ENCODE results near the gene RYR3. TPM values are rescaled to one million over a fixed set of nuclear protein-coding genes. Genes with fewer than 3 reads are reported as not detected.

The RYR3 gene
- total RNA-seq, 1 donor from 2014 or later, result 0.08 TPM

GRCh38 chr15:33330931-33331330, 20.2 kb downstream of the RYR3 start:
- intact Hi-C loops (cut with micrococcal nuclease), result no loop called here
- Histone ChIP-seq H3K27ac (replicated peaks) (no peak overlapping the region), H3K9me3 (replicated peaks) (no peaks in the 10 kb centered on the region), H3K27me3 (ENCODE audit: low read depth) (peaks cover 34% of the 10 kb centered on the region), H3K4me1 (no peaks in the 10 kb centered on the region), H3K36me3 (no peaks in the 10 kb centered on the region), H3K4me3 (no peak overlapping the region)
- DNase-seq, result no peak
- TF ChIP-seq CTCF (IDR thresholded peaks at IDR 0.05; ENCODE audit: borderline replicate concordance), result no peak

- no peaks in the 10 kb centered on the region for H3K4me1 ChIP-seq
- peaks cover 28% of the 10 kb centered on the region for H3K9me3 ChIP-seq (replicated peaks)
- intact Hi-C loops (cut with micrococcal nuclease), result no loop called here
- no peak overlapping the region for H3K27ac ChIP-seq (replicated peaks)
- DNase-seq, result no peak
- TF ChIP-seq CTCF (IDR thresholded peaks at IDR 0.05; ENCODE audit: borderline replicate concordance), result no peak
- peaks cover 5% of the 10 kb centered on the region for H3K27me3 ChIP-seq (ENCODE audit: low read depth)
- no peak overlapping the region for H3K4me3 ChIP-seq
- H3K36me3 ChIP-seq, result no peaks in the 10 kb centered on the region
Observed at GRCh38 chr15:33341953-33342352, 31.2 kb downstream of the RYR3 start.

DNA sequence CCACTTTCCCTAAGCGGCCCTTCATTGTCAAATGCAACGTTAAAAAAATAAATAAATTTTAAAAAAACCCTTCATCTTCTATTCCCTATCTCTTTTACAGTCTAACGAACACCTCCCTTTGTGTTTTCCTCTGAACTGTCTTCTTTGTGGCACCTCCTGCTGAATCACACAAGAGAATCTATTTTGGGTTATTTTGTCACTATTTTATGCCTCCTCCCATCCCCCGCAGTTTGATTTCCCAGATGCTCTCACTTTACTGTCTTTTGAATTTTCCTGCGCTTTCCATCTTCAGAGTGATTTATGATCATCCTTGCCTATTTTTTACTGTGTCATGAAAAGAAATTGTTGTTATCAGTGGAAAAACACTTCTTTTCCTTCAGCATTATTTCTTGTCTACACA, 32.5 kb downstream of the RYR3 start:
- peaks cover 5% of the 10 kb centered on the region for H3K27me3 ChIP-seq (ENCODE audit: low read depth)
- H3K27ac ChIP-seq (replicated peaks), result no peak overlapping the region
- intact Hi-C loops (cut with micrococcal nuclease), result no loop called here
- no peaks in the 10 kb centered on the region for H3K36me3 ChIP-seq
- H3K4me3 ChIP-seq, result no peak overlapping the region
- H3K9me3 ChIP-seq (replicated peaks), result peaks cover 28% of the 10 kb centered on the region
- TF ChIP-seq CTCF (IDR thresholded peaks at IDR 0.05; ENCODE audit: borderline replicate concordance), result no peak
- DNase-seq, result no peak
- no peaks in the 10 kb centered on the region for H3K4me1 ChIP-seq

DNA sequence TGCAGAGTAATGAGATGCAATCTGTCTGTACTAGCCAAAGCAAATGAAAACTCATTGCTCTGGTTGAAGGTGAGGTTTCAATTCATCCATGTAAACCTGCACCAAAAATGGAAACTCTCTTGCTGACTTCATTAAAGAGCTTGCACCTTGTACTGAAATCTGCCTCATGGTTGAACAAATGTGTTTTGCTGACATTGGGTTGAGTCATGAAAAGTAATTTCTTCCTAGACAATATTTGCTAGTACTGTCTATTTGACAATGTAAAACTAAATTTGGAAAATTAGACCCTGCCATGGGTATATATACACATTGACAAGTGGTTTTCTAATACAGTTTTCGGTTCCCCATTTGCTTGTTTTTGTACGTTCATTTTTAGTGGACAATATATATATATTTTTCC, 33.3 kb downstream of the RYR3 start:
- no peaks in the 10 kb centered on the region for H3K4me1 ChIP-seq
- intact Hi-C loops (cut with micrococcal nuclease), result no loop called here
- H3K36me3 ChIP-seq, result no peaks in the 10 kb centered on the region
- H3K27me3 ChIP-seq (ENCODE audit: low read depth), result peaks cover 5% of the 10 kb centered on the region
- DNase-seq, result no peak
- no peak overlapping the region for H3K27ac ChIP-seq (replicated peaks)
- no peak for TF ChIP-seq CTCF (IDR thresholded peaks at IDR 0.05; ENCODE audit: borderline replicate concordance)
- H3K4me3 ChIP-seq, result no peak overlapping the region
- peaks cover 20% of the 10 kb centered on the region for H3K9me3 ChIP-seq (replicated peaks)

DNA sequence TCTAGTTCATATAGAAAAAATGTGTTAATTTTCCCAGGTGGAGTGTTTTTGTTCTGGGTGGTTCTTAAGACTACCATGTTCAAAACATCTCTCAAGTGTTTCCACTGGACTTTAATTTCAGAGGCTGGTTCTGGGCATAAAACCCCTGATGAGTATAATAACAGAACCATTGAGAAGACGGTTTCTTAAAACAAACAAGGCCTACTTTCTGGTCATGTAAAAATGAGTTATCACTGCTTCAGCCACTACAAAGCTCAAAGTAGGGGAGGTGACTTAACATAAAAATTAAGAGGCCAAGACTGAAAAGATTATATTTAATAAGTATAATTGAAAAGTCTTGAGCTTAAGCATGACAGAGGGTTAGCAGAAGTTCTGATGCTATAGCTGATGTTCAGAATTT, 33.8 kb downstream of the RYR3 start:
- H3K27ac ChIP-seq (replicated peaks), result no peak overlapping the region
- TF ChIP-seq CTCF (IDR thresholded peaks at IDR 0.05; ENCODE audit: borderline replicate concordance), result no peak
- peaks cover 16% of the 10 kb centered on the region for H3K9me3 ChIP-seq (replicated peaks)
- H3K27me3 ChIP-seq (ENCODE audit: low read depth), result peaks cover 5% of the 10 kb centered on the region
- no peak overlapping the region for H3K4me3 ChIP-seq
- intact Hi-C loops (cut with micrococcal nuclease), result no loop called here
- no peaks in the 10 kb centered on the region for H3K36me3 ChIP-seq
- DNase-seq, result no peak
- no peaks in the 10 kb centered on the region for H3K4me1 ChIP-seq

DNA sequence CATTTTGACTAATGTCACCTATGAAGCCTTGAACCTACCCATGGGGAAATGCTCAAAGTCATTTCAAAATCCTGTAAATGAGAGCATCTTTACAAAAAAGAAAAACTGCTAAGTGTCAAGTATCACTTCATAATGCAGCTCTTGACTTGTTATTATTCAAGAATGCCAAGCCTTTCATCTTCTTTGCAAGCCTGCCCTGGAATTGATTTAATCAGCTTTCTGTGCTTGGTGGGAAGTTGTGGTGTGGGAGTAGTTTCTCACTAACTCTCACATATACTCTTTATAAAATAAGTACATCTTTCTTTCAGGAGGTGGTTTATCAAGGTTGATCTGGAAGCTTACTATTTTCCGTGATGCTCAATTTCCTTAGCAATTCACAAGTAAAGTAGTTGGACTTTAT, 43.6 kb downstream of the RYR3 start:
- Histone ChIP-seq H3K4me3 (no peak overlapping the region), H3K36me3 (no peaks in the 10 kb centered on the region), H3K9me3 (replicated peaks) (no peaks in the 10 kb centered on the region), H3K4me1 (no peaks in the 10 kb centered on the region), H3K27ac (replicated peaks) (no peak overlapping the region), H3K27me3 (ENCODE audit: low read depth) (no peaks in the 10 kb centered on the region)
- no peak for TF ChIP-seq CTCF (IDR thresholded peaks at IDR 0.05; ENCODE audit: borderline replicate concordance)
- no peak for DNase-seq
- intact Hi-C loops (cut with micrococcal nuclease), result no loop called here

Measured in left ventricle myocardium inferior (tissue), 1 donor.